Measurements from ENCODE around the gene CISH. TPM values are rescaled to one million over a fixed set of nuclear protein-coding genes. Genes with fewer than 3 reads are reported as not detected.
A peak's percentile ranks its signal among the peaks of the same experiment; 100 is the strongest.

The CISH gene
- total RNA-seq, 1 donor = 1.4 TPM

GRCh38 chr3:50568947-50569749 lies 42.4 kb downstream of the CISH start, which contains the start of gene HEMK1:
TSS of gene HEMK1 (plus strand) at chr3:50569522. CDS start at chr3:50571105, 1,583 bp downstream.
- H3K4me3 ChIP-seq (ENCODE audit: low read depth, low read length) = peak within 1 kb of the TSS; percentile 98
- TF ChIP-seq, protein P1, sequence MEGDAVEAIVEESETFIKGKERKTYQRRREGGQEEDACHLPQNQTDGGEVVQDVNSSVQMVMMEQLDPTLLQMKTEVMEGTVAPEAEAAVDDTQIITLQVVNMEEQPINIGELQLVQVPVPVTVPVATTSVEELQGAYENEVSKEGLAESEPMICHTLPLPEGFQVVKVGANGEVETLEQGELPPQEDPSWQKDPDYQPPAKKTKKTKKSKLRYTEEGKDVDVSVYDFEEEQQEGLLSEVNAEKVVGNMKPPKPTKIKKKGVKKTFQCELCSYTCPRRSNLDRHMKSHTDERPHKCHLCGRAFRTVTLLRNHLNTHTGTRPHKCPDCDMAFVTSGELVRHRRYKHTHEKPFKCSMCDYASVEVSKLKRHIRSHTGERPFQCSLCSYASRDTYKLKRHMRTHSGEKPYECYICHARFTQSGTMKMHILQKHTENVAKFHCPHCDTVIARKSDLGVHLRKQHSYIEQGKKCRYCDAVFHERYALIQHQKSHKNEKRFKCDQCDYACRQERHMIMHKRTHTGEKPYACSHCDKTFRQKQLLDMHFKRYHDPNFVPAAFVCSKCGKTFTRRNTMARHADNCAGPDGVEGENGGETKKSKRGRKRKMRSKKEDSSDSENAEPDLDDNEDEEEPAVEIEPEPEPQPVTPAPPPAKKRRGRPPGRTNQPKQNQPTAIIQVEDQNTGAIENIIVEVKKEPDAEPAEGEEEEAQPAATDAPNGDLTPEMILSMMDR (IDR thresholded peaks at IDR 0.05; ENCODE audit: insufficient read depth, low read length) = no peak
- DNase-seq (ENCODE audit: low read depth) = peak; percentile 94

GRCh38 chr3:50567386-50568167 lies 44.0 kb downstream of the CISH start, which contains the start of gene C3orf18:
TSS of gene C3orf18 (minus strand) at chr3:50567747. CDS start at chr3:50565699, 2,048 bp downstream.
- TF ChIP-seq, protein P1 (IDR thresholded peaks at IDR 0.05; ENCODE audit: insufficient read depth, low read length) = no peak
- peak; percentile 89 for DNase-seq (ENCODE audit: low read depth)
- H3K4me3 ChIP-seq (ENCODE audit: low read depth, low read length) = peak within 1 kb of the TSS; percentile 71

- peak overlapping the region; percentile 71 for H3K4me3 ChIP-seq (ENCODE audit: low read depth, low read length)
- DNase-seq (ENCODE audit: low read depth) = no peak
- TF ChIP-seq, protein P1 (IDR thresholded peaks at IDR 0.05; ENCODE audit: insufficient read depth, low read length) = no peak
Observed at GRCh38 chr3:50567011-50567385, 44.6 kb downstream of the CISH start.

DNA sequence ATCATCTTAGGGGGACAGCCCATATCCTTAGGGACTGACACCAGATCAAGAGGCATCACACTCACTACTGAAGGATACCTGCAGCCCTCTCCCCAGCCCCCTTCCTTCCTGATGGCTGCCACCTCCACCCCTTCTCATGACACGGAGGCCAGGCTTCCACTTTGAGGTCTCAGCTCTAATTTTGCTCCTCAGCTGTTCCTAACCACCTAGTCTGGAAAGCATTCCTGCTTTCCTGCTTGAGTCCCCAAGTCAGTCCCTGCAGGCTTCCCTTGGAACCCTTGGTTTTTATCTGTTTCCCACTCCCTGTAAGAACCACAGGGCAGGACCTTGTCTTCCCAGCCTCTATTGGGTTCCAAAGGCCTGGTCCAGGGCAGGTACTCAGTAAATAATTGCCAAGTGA lies 47.3 kb downstream of the CISH start:
- TF ChIP-seq, protein P1 (IDR thresholded peaks at IDR 0.05; ENCODE audit: insufficient read depth, low read length) = no peak
- H3K4me3 ChIP-seq (ENCODE audit: low read depth, low read length) = no peak overlapping the region

GRCh38 chr3:50563867-50564266 lies 47.7 kb downstream of the CISH start:
- DNase-seq (ENCODE audit: low read depth) = no peak
- TF ChIP-seq, protein P1 (IDR thresholded peaks at IDR 0.05; ENCODE audit: insufficient read depth, low read length) = no peak
- H3K4me3 ChIP-seq (ENCODE audit: low read depth, low read length) = no peak overlapping the region

More for the DNA sequence above, 47.3 kb downstream of the CISH start:
- no peak for DNase-seq (ENCODE audit: low read depth)

- no peak overlapping the region for H3K4me3 ChIP-seq (ENCODE audit: low read depth, low read length)
- TF ChIP-seq, protein P1 (IDR thresholded peaks at IDR 0.05; ENCODE audit: insufficient read depth, low read length) = no peak
- peak; percentile 39 for DNase-seq (ENCODE audit: low read depth)
Observed at GRCh38 chr3:50562861-50563260, 48.7 kb downstream of the CISH start.
